HTR-8/SVneo (cell line): ENCODE results near the gene KHDC3L.
A peak's percentile ranks its signal among the peaks of the same experiment; 100 is the strongest.

Experiments
- DNase-seq: peaks from one replicate; pipeline ENCODE4 v3.0.0; 2011; ENCODE audit warnings: low spot score, mixed read lengths; ENCODE audit not compliant: insufficient read length
- FAIRE-seq: peaks from 2 replicates; lab custom pipeline; 2011; peaks lifted over from hg19 to GRCh38; lab: Jason Lieb, UNC

The KHDC3L gene, protein sequence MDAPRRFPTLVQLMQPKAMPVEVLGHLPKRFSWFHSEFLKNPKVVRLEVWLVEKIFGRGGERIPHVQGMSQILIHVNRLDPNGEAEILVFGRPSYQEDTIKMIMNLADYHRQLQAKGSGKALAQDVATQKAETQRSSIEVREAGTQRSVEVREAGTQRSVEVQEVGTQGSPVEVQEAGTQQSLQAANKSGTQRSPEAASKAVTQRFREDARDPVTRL

DNA sequence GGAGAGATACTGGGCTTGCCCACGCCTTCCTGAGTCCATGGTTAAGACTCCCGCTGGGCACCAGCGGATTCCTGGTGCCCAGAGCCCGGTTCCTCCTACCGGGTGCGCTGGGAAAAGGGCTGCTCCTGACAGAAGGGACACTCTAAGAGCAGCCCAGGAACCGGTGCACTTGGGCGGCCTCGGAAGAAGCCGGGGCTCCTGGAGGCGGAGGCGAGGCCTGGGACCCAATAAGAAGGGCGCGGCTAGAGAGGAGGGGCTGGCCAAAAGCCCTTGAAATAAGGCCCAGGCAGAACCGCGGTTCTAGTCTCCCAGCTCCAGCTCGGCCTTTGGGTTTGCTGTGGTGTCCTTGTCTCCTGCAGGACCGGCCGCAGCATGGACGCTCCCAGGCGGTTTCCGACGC lies at the start of gene KHDC3L:
Gene KHDC3L (plus strand): TSS at position 301 of the 400 bp plus-strand sequence. CDS start 72 bp downstream, at position 373.
- FAIRE-seq (no peak), DNase-seq (no peak)

- DNase-seq, result no peak
- no peak for FAIRE-seq
These were observed 47.6 kb upstream of the KHDC3L start for GRCh38 chr6:73314577-73315492.

- FAIRE-seq (peak; percentile 57), DNase-seq (no peak)
These were observed 39.1 kb upstream of the KHDC3L start for GRCh38 chr6:73323323-73323722.

GRCh38 chr6:73325656-73326055 lies 36.8 kb upstream of the KHDC3L start:
- FAIRE-seq (no peak), DNase-seq (no peak)

GRCh38 chr6:73328790-73329189 lies 33.7 kb upstream of the KHDC3L start:
- FAIRE-seq, result no peak

DNA sequence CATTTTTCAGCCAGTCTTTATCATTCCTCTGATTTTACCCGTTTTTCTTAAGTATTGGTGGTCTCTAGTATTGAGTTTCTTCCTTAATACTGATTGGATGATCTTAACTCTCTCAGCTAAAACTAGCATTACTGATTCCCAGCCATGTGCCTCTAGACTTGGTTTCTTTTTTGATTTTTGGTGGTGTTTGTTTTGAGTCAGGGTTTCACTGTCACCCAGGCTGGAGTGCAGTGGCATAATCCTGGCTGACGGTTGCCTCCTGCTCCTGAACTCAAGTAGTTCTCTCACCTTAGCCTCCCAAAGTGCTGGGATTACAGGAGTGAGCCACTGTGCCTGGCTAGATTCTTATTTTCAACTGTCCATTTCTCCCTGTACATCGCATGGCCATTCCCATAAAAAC lies 33.3 kb upstream of the KHDC3L start:
- DNase-seq (no peak), FAIRE-seq (no peak)

More at GRCh38 chr6:73328790-73329189, 33.7 kb upstream of the KHDC3L start:
- no peak for DNase-seq

DNA sequence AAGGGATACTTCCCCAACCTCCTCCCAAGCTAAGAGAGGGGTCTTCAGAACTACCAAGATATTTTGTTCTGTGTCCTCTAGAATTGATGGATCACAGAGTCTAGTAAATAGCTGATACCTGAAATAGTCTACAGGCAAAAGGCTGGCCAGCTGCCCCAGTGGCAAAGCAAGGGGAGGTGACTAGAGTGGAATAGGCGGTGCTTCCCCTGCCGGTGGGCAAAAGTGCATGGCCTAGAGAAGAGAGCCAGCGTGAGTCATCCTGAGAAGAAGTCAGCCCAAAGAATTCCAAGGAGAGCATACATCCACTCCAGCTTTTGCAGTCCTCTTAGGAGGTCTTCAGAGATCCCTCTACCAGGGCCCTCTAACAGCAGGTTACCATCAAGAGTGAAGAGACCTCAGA lies 23.1 kb upstream of the KHDC3L start:
- FAIRE-seq (no peak), DNase-seq (peak; percentile 53)

GRCh38 chr6:73340048-73340447 lies 22.4 kb upstream of the KHDC3L start:
- FAIRE-seq, result no peak

DNA sequence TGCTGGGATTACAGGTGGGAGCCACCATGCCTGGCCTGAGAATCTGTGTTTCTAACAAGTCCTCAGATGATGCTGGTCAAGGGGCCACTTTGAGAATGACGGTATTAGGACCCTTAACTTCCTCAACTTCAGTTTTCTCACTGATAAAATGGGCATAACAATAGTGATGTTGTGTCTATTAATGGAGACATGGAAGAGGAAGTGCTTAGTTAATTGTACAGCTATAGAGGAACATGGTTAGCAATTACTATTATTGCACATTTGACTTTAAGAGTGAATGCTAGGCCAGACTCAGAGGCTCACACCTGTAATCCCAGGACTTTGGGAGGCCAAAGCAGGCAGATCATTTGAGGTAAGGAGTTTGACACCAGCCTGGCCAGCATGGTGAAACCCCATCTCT lies 21.1 kb upstream of the KHDC3L start:
- FAIRE-seq, result no peak
- no peak for DNase-seq

More at GRCh38 chr6:73340048-73340447, 22.4 kb upstream of the KHDC3L start:
- DNase-seq, result no peak

GRCh38 chr6:73342174-73342573 lies 20.3 kb upstream of the KHDC3L start:
- DNase-seq, result no peak
- FAIRE-seq, result no peak

DNA sequence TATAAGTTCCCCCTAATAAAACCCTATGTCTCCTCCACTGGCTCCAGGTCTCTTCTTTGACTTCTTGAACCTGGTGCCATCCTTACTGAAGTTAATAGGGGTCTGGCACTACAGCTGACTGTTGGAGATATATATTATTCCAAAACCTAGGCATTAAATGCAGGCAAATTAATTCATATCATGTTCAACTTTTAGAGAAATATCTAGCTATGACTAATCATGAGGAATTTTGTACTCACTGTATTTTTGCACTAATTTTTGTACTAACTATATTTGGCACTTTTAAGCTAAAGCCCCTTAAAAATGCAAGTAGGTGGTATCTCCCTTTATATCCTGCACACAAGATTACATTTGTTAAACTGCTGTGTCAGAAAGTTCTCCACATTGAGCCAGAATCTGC lies 19.3 kb upstream of the KHDC3L start:
- no peak for FAIRE-seq

GRCh38 chr6:73348550-73349204 lies 13.8 kb upstream of the KHDC3L start:
- DNase-seq, result no peak
- no peak for FAIRE-seq

More for the DNA sequence above, 19.3 kb upstream of the KHDC3L start:
- no peak for DNase-seq

DNA sequence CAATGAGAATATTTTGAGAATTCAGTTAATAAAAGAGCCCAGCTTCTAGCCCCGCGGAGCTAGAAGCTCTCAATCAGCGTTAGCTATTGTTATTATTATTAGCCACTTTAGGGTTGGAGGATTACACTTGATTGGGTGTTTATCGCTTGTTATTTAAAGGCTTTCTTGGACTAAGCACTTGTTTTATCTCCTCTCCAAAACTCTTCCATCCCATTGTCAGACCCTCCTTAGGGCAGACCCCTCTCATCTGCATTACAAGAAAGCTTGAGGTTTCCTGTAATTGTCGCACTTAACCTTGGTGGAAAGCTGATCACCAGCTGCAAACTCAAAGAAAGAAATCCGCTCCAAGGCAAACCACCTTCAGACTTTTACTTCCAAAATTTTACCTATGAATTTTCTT lies 13.1 kb upstream of the KHDC3L start:
- DNase-seq (no peak), FAIRE-seq (no peak)

DNA sequence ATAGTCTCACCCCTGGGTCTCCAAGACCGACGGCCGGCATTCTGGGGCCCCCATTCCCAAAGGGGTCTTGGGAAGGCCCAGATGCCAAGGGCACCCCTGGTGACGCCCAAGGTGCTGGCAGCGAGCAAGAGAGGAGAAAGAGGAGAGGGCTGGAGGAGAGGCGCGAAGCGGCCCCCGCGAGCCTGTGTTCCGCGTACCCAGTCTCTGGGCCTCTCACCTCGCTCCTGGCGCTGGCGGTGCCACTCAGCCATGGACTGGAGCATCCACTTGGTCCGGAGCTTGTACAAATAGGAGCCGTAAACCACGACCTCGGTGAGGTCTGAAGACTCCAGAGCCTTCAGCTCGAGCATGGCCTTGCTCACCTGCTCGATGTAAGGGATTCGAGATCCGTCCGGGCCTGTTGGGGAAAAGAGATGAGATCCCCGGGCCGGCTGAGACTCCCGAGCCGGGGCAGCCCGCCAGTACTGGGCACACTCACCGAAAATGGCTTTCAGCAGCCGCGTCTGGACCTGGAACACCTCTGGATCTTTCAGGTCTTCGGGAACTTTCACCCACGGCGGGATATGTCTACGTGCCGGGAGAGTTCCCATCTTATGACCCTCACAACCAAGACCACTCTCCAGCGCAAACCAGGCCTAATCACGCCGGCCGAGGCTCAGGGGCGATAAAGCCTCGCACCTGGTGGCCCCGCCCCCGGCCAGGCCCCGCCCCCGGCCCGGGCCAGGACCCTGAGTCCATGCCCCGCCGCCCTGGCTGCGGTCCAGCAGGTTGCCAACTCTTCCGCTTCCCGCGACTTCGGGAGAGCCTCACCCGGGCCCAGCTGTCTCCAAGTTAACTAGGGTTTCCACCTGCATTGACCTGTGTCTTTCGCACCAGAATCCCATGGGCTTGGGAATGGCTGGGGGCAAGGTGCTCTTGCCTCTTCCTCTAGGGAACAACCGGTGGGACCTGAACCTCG lies 8.5 kb upstream of the KHDC3L start, which contains the start of gene DPPA5:
Gene DPPA5 (minus strand): TSS at position 641 of the 958 bp plus-strand sequence. CDS start 51 bp downstream, at position 590.
- FAIRE-seq (no peak), DNase-seq (no peak)

GRCh38 chr6:73362869-73363536 lies 545 bp downstream of the KHDC3L start:
- FAIRE-seq (no peak), DNase-seq (no peak)

GRCh38 chr6:73363537-73363875 lies 1.0 kb downstream of the KHDC3L start:
- FAIRE-seq, result no peak
- DNase-seq, result no peak

- no peak for FAIRE-seq
These were observed 1.7 kb downstream of the KHDC3L start for GRCh38 chr6:73364121-73364520.

DNA sequence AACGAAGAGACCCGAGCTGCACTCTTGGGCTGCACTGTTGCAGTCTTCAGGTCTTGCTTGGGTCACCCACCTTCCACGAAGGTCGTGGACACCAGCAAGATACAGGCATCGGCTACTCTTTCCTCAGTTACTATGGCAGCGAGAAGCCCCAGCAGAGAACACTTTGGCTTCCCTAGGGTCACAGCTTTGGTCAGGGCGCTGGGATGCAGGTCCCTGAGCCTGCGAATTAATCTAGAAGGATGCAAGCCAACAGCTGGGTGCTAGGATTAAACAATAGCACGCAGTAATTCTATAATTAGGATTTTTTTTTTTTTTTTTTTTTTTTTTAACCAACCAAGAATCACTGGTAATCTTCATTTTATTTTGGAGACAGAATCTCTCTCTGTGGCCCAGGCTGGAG lies 2.1 kb downstream of the KHDC3L start:
- no peak for FAIRE-seq

More at GRCh38 chr6:73364121-73364520, 1.7 kb downstream of the KHDC3L start:
- no peak for DNase-seq

GRCh38 chr6:73367761-73368355 lies 5.4 kb downstream of the KHDC3L start:
- DNase-seq (no peak), FAIRE-seq (no peak)

More for the DNA sequence above, 2.1 kb downstream of the KHDC3L start:
- DNase-seq, result no peak
